Cardiac muscle cell (in vitro differentiated cells and primary cell): ENCODE data around the gene NCLN. TPM values are rescaled to one million over a fixed set of nuclear protein-coding genes. Genes with fewer than 3 reads are reported as not detected.

Source experiments
- DNase-seq, 2 donors: peaks; one replicate each; pipeline versions ENCODE4 v3.0.0 to v3.0.0-alpha.2; 2010 to 2017; ENCODE audit warnings: low read depth in 1 of 2, low spot score in 1 of 2
- H3K27ac ChIP-seq: fragments of 200-600 bp; sonication (generic); 2 replicates; pipeline ENCODE4 v1.5.1; 2016
- H3K27me3 ChIP-seq: fragments of 200-600 bp; sonication (generic); 2 replicates; pipeline ENCODE4 v1.6.0; 2016; ENCODE audit warnings: control low read depth
- H3K36me3 ChIP-seq: fragments of 200-600 bp; sonication (generic); 2 replicates; pipeline ENCODE4 v1.5.1; 2016; ENCODE audit warnings: control low read depth
- H3K4me1 ChIP-seq: fragments of 200-600 bp; sonication (generic); 2 replicates; pipeline ENCODE4 v1.8.1; 2017; ENCODE audit warnings: low read depth, mild to moderate bottlenecking, mixed run types
- H3K4me3 ChIP-seq: fragments of 200-600 bp; sonication (generic); 2 replicates; pipeline ENCODE4 v1.5.1; 2016; ENCODE audit warnings: mild to moderate bottlenecking
- H3K9me3 ChIP-seq: fragments of 200-600 bp; sonication (generic); 2 replicates; pipeline ENCODE4 v1.5.1; 2017; ENCODE audit warnings: low read depth, mild to moderate bottlenecking, control low read depth
- CTCF ChIP-seq: IDR thresholded peaks from 2 replicates; pipeline ENCODE4 v1.5.1; 2012; ENCODE audit warnings: low read depth, mild to moderate bottlenecking, low read length
- polyA plus RNA-seq: library from polyadenylated mRNA; unstranded; fragments of >200 nt; fragmentation: Nextera tagmentation; extraction: Ambion mirVana; gene quantifications from 2 replicates; pipeline ENCODE4 v1.2.1, GENCODE V29; 2016
- total RNA-seq: library from RNA; depleted of rRNA; stranded (reverse); fragments of >200 nt; gene quantifications from 2 replicates; pipeline ENCODE4 v1.2.3, GENCODE V29; 2016

The NCLN gene
- total and polyA plus RNA-seq, 2 experiments from 2014 or later: 30.6 to 55.7 TPM

- peaks cover 9% of the 10 kb centered on the region for H3K4me1 ChIP-seq
- no peak overlapping the region for H3K4me3 ChIP-seq
- no peaks in the 10 kb centered on the region for H3K27me3 ChIP-seq
- no peaks in the 10 kb centered on the region for H3K36me3 ChIP-seq
- TF ChIP-seq CTCF: no peak
- H3K27ac ChIP-seq: no peak overlapping the region
- DNase-seq: no peak
- no peaks in the 10 kb centered on the region for H3K9me3 ChIP-seq
These were observed 2.2 kb downstream of the NCLN start for GRCh38 chr19:3187662-3188511.

DNA sequence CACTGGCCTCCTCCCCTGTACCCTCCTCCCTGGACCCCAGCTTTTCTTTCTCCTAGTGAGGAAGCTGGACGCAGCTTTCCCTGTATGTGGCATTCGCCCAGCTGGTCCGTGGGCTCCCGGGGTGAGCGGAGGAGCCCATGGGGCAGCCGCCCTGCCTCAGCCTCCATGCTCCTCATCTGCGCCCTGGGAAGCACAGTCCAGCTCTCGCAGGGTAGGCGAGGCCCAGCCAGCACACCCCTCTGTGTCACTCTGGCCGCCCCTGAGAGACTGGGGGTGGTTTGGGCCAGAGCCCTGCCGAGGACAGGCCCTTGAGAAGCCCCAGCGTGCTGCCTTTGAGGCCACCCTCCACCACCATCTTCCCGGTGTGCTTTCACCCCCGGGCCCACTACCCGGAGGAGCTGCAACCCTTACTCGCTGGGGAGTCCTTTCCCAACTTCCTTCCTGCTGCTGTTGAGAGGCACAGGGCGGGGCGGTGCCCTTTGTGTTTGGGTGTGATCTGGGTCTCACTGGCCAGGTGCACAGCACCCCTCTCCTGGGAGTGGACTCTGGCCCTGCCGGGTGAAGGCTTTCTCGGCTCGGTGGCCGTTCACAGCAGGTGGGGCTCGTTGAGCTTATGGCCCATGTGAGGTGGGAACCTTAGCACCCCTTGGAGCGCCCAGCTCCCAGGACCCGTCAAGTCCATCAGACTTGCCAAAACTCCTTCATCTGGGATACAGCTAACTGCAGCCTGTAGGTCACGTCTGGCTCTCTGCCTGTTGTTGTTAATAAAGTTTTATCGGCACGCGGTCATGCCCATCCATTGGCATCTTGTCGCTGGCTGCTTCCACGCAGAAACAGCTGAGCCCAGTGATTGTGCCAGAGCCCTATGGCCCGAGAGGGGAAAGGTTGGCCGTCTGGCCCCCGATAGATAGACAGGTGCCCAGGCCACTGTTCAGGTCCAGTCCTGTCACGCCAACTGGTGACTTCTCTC, 3.2 kb downstream of the NCLN start:
- H3K9me3 ChIP-seq: no peaks in the 10 kb centered on the region
- no peak overlapping the region for H3K27ac ChIP-seq
- no peaks in the 10 kb centered on the region for H3K36me3 ChIP-seq
- peaks cover 9% of the 10 kb centered on the region for H3K4me1 ChIP-seq
- no peak overlapping the region for H3K4me3 ChIP-seq
- no peak for DNase-seq
- no peaks in the 10 kb centered on the region for H3K27me3 ChIP-seq
- no peak for TF ChIP-seq CTCF

GRCh38 chr19:3189702-3190469, 4.2 kb downstream of the NCLN start:
- H3K9me3 ChIP-seq: no peaks in the 10 kb centered on the region
- TF ChIP-seq CTCF: no peak
- DNase-seq: no peak

GRCh38 chr19:3190470-3190770, 4.7 kb downstream of the NCLN start:
- no peaks in the 10 kb centered on the region for H3K27me3 ChIP-seq
- peaks cover 9% of the 10 kb centered on the region for H3K4me1 ChIP-seq
- no peak for DNase-seq
- no peaks in the 10 kb centered on the region for H3K36me3 ChIP-seq
- no peak overlapping the region for H3K27ac ChIP-seq
- TF ChIP-seq CTCF: no peak
- no peaks in the 10 kb centered on the region for H3K9me3 ChIP-seq
- no peak overlapping the region for H3K4me3 ChIP-seq

More at GRCh38 chr19:3189702-3190469, 4.2 kb downstream of the NCLN start:
- Histone ChIP-seq H3K4me3 (no peak overlapping the region), H3K36me3 (no peaks in the 10 kb centered on the region), H3K27ac (no peak overlapping the region), H3K27me3 (no peaks in the 10 kb centered on the region), H3K4me1 (peaks cover 9% of the 10 kb centered on the region)
